Activated T-cell treated with anti-CD3 and anti-CD28 coated beads, Interleukin-2, amount 50 U/mL, for 1 hour (primary cell): ENCODE data around the gene SCN5A.
"Not testable (repeated sequence)": the region's sequence is repeated elsewhere in the genome, so short reads cannot be mapped to it uniquely, and the experiment has no call there.

ENCODE experiments used
- DNase-seq: peaks from one replicate; pipeline ENCODE4 v3.0.0-alpha.2; 2020

SCN5A gene

DNA sequence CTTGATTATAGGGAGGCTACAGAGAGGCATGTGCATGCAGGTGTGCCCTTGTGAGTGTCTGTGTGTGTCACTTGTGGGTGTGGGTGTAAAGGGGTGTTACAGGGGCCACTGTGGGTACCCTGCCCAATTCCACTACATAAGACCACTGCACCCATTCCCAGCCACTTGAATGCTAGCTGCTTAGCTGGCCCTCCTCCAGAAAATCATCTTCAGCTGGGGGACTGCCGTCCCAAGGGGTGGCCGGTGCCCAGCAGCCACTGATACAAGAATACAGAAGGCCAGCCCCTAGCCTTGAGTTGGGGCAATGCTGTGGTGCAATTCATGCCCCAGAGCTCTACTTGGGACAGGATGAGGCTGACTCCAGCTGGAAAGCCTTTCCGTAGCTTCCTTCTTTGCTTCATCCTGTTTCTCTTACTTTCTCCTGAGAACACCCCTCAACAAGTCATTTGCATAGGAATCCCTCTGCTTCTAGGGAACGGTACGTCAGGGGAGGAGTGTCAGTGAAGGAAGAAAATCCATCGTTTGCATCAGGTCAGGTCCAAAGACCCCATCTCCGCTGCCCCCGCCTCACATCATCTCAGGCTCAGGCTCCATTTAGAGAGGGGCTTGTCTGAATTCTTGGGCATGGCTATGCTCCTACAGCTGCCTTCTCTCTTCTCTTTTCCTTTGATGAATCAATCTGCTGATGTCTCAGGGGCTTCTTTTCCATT is 72.0 kb downstream of the SCN5A start:
- DNase-seq: no peak

DNA sequence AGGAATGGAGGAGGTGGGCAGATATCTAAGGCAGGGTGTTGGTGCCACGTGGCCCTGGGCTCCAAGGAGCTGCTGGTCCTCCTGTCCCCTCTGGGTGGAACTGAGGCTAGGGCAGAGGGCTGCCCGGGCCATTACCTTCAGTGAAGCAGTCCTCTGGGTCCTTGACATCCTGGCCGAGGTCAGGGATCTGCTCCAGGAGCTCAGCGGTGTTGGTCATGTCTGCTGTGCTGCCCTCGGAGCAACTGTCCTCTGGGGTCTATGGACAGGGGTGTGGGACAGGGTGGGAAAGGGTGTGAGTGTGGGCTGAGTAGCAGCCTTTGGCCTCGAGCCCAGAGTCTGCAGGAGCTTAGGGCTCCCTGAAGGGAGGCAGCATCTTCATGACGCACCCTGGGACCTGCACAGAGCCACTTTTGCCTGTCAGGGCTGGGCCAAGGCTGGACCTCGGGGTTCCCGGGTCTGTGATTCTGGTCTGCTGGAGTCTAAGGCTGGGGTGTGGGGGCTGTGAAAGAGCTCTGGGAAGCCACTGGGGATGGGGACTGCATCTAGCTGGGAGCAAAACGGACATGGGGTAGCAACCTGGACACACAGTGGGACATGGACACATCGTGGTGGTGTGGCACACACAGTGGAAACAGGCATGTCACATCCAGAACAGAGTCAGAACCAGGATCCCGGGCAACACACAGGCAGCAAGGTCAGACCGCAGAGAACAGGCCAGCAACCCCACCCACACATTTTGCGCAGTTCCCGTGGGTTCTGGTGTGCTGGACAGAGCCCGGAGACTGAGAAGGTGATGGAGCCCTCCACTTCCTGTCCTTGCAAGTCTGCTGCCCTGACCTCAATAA is 72.7 kb downstream of the SCN5A start:
- DNase-seq: no peak

DNA sequence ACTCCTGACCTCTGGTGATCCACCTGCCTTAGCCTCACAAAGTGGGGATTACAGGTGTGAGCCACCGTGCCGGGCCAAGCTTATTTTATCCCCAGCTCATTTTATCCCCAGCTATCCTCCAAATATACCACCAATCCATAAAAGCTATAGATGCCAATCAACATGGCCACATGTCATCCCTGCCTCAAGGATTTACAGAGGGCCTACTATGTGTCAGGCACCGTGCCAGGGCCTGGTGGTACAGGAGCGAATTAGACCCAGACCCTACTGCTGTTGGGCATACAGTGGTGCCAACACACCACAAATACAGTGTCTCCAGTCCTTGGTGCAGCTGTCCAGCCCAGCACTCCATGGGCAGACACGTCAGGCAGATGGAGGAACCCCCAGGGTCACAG is 73.4 kb downstream of the SCN5A start:
- no peak for DNase-seq

DNA sequence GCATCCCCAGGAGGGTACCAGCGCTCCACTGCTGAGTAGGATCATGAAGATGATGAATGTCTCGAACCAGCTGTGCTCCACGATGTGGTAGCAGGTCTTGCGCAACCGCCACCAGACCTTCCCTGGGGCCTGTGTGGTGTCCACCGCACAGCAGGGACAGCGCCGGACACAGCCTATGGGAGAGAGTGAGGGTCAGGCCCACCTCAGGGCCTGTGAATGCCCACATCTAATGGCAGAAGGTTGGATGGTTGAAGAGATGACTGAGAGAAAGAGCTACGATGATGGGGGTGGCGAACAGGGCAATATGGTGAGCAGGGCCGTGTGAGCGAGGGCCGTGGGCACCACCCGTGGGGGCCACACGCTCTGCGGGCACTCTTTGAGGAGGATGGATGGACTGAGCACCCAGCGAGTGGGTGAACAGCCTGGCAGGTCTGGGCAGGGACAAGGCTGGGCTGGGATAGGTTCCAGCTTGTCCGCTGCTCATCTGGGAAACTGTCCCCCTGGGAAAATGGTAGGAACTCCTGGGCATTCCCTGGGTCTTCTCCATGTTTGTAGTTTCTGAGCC is 74.1 kb downstream of the SCN5A start:
- DNase-seq: no peak

DNA sequence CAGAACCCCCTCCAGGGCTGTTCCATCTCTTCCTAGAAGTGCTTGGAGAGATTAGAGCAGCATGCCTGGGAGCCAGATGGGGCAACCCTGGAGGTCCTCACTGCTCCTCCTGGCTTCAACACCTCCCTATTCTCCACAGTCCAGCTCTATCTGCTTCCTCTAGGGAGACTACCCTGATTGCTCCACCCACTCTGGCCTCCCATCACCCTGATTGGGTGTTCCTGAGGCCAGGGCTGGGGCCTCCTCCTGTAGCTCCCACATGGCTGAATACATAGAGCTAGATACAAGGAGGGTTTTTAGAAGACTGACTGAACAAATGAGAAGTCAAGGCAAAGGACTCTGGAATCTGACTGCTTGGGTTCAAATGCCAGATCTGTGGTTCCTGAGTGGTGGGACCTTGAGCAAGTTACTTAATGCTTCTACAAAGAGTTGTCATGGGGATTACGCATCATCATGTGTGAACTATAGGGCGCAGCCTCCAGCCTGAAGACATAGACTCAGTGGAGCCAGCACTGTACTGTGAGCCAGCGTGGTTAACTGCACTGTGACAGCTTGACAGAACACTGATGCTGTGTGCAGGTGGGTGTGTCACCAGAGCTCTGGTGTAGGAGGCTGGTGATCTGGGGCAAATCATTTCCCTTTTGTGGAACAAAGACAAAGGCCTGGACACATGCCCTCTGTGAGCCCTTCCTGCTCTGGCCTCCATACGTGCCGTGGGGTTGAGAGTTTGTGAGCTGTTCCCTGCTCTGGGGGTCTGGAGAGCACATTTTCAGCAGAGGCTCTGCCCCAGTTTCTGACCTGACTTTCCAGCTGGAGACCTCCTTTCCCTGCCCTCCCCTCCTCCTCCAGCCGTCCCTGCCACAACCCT is 74.8 kb downstream of the SCN5A start:
- DNase-seq: no peak

DNA sequence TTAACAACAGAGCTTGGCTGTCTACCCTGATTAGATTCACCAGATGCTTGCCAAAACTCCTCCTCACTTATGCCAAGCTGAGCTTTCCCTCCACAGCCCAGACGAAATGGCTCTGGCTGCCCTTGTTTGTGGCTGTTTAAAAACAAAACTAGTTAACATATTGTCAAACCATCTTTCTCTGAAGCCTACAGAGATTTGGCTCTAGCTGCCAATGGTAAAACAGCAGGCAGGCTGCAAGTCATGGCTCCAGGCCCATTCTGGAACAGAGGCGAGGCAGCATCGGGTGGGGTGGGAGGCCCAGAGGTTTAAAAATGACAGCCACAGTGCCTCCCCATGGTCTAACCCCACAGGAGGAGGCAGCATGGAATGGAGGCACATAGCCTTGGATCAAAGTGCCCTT is 75.9 kb downstream of the SCN5A start:
- DNase-seq: no peak

DNA sequence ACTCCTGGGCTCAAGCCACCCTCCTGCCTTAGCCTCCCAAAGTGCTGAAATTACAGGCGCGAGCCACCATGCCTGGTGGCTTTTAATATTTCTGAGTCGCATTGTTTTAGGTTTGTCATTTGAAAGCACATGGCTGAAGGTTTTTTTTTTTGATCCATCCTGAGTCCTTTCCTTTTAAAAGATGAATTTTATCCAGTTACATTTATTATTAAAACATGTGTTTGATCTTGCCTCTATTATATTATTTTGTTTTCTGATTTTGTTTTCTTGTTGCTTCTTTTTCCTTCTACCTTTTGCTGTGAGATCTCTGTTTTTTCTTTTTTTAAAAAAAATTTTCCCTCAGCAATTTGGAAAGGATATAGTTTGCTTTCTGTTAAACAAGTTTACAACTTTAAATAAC is 76.4 kb downstream of the SCN5A start:
- DNase-seq: no peak

DNA sequence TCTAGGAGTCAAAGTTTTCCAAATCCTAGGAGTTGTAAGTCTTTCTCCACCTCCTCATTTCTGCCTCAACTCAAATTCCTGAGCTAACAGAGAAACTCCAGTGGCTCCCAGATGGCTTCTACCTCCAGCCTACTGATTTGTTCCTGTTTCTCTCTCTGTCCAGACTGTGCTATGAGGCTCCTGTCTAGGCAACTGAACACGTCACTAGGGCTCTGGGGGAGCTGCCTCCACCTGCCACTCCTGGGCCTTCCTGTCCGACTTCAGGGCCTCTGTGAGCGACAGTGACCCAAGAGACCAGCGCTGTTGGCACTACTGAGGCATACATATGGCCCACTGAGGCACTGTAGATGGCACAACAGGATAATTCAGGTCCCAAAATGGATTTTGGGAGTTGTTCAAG is 82.0 kb downstream of the SCN5A start:
- DNase-seq: no peak

DNA sequence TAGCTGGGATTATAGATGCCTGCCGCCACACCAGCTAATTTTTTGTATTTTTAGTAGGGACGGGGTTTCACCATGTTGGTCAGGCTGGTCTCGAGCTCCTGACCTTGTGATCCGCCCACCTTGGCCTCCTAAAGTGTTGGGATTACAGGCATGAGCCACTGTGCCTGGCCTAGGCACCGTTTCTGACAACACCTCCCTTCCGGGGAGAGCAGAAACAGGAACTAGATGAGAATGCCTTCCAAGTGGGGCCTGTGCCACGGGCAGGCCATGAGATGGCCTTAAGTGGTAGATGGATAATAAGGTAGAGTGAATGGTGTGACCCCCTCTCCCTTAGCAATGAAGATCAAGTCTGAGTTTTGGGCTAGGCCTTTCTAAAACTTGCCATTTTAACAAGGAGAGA is 82.7 kb downstream of the SCN5A start:
- not testable (repeated sequence) for DNase-seq

DNA sequence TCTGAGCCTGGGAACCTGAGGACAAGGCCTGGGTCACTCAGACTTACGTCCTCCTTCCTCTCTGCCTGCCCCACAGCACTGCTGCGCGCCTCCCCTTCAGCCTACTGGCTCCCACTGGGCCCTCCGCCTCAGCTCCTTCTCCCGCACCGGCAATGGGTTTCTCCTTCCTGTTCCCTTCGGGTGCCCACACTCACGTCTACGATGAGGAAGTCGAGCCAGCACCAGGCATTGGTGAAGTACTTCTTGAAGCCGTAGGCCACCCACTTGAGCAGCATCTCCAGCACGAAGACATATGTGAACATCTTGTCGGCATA is 83.3 kb downstream of the SCN5A start:
- DNase-seq: no peak

DNA sequence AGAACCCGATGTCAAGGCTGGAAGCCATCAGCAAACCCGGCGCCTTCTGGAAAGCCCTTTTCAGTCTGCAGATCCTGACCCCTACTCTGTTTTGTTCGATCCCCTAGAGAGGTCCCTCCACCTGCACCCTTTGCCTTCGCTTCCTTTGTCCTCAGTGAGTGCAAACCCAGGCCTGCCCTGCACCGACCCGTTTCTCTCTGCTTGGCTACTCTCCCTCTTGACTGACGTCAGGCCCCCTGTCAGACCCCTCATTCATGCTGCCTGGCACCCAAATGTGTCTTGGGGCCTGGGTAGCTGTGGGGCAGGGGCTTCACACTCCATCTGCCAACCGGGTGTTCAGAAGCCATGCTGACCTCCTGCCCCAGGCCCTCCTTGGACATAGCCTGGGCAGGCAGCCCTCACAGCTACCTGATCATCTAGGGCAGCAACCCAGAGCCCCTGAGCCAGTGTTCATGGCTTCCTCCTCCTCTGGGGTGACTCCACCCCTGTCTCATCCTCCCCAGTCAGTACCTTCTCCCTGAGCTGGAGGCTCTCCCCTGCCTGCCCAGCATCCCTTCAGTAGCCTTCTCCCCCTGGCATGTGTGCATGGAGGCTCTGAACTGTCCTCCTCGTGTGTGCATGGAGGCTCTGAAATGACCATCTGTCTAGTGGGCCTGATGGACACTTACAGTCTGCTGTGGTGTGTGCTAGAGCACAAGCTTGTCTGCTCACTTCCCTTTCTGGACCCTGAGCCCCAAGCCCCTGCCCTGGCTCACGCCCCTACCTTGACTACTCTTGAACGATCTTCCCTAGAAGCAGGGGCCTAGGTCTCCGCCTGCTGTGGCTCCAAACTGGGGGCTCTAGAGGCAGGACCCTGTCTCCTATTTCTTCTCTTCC is 83.9 kb downstream of the SCN5A start:
- DNase-seq: no peak

DNA sequence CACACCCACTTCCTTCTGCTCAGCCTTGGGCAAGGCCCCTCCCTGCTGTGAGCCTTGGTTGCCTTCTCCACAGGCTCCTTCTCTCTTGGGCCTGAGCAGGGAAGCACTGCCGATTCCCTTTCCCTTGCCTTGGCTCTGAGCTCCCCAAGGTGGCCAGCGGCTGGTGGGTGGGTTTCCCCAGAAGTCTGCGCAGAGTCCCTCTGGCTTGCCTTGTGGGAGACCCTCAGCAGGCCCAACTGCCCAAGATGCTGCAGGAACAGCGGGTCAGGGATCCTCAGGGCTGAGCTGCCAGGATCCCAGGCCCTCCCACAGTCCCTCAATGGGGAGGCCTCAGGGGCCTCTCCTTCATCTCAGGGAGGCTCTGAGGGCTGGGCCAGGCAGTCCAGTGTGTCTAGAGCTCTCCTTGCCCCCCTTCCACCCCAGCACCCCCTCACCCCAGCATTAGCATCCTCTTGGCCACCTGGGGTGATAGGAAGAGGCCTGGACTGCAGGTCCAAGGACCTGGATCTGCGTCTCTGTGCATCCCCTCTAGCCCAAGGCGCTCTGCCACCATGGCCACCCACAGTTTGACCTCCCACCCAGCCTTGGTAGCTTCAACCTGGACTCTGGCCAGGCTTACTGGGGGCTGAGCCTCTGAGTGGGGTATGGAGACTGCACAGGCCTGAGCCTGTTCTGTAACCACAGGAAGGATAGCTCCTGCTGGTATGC is 84.7 kb downstream of the SCN5A start:
- DNase-seq: no peak

DNA sequence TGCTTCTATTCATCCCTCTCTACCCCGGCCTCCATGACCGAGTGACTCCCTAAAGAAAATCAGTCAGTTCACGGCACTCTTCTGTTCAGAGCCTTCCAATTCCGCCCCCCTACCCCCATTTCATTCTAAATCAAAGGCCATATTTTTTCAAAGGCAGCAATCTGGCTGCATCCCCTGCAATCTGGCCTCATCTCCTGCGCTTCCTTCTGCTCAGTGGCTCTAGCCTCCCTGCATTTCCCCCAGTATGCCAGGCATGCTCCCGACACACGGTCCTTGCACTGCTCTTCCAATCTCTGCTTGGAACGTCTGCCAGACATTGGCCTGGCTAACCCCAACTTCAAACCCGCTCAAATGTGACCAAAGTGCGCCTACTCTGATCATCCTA is 85.6 kb downstream of the SCN5A start:
- DNase-seq: no peak

DNA sequence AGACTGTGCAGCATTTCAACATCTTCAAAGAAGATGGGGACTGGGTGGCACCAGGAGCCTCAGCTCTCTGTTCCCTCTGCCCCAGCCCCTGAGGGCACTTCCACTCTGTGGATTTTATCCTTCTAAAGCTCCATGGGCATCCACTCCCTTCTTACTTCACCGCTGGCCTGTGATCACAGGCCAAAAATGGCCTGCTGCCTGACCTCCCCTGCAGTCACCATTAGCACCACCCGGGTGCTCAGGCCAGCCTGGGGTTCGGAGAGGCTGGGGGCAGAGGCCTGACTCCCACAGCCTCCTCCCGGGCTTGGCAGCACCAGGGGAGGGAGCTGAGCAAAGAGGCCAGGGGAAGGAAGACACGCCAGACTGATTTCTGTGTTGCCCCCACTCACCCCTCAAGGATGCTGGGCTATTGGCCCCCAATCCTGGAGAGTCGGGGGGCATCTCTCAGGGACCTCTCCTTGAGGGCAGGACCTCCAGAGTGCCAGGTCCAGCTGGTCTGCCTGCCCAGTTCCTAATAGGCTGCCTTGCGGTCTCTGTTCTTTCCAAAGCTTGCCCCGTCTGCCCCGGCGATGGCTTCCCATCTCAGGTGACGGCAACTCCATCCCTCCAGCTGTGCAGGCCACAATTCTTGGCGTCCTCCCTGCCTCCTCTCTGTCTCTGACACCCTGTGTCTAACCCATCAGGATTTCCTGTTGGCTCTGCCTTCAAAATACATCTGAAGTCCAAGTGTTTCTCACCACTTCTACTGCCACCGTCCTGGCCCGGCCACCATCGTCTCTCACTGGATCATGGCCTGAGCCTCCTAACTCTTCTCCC is 86.2 kb downstream of the SCN5A start:
- DNase-seq: no peak

DNA sequence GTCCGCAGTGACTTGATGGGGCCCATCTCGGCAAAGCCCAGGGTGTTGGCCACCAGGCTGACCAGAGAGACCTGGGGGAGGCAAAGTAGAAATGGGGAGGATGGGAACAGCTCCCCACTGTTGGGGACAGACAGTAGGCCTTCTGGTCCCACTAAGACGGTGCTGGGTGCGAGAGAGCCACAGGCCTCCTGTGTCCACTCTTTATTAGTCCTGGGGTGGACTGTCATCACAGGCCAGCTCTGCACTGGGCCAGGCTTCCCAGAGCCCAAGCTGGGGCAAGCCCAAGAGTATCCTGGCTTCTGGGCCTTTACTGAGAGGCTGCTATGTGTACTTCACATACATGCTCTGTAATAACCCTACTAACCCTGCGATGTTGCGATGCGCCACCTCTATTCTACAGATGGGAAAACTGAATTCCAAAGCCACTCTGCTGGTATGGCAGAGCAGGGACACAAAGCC is 87.0 kb downstream of the SCN5A start:
- no peak for DNase-seq

DNA sequence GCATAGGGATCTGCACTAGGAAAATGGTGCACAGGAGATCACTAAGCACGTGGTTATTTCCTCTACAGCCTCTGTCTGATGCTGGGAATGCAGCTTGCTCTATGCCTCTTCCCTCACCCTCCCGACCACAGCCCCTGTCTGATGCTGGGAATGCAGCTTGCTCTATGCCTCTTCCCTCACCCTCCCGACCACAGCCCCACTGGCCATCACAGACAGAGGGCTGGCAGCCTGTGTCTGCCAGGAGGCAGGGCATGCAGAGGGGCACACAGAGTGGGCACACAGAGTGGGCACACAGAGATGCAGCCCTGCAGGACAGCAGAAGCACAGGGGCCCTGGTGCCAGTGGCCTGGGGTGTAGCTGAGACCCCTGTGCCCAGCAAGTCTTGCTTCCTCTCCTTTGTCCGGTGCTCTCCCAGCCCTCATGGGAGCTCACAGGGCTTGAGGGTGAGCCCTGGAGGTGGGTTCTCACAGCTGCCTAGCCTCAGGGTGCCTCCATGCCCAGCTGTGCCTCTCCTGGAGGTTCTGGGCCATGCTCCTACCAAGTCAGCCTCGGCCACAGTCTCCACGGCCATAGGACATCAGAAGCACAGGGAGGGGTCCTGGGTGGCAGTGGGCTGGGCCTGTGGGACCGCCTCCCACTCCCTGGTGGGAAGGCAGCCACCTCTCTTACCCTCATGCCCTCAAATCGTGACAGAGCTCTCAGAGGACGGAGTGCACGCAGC is 87.6 kb downstream of the SCN5A start:
- no peak for DNase-seq

DNA sequence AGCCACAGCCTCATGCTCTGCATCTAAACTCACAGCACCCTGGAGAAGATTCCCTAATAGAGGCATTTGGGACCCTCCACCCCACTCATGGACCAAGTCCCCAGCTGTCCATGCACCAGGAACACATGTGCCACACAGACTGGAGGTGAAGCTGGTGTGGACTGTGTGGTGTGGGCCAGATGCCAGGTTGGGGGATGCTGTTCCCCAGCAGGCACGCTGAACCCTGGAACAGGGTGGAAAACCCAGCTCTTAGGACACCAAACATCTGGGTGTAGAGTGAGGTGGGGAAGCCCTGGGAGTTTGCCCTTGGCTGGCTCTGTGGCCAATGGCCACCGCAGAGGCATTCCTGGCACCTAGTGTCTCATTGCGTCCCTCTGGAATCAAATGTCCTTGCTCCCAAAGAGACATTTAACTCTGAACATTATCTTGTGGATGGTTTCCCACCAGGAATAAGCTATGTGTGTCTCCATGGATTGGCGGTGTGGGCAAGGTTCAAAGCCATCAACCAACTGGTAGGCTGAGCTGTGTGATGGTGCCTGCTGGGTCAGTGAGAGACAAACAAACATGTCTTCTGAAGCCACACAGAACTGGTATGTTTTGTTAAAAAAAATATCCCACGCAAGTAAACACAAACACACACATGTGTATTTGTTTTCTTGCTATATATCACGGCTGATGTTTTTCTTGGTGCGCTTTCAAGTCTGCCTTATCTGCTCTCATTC is 88.3 kb downstream of the SCN5A start:
- DNase-seq: no peak

DNA sequence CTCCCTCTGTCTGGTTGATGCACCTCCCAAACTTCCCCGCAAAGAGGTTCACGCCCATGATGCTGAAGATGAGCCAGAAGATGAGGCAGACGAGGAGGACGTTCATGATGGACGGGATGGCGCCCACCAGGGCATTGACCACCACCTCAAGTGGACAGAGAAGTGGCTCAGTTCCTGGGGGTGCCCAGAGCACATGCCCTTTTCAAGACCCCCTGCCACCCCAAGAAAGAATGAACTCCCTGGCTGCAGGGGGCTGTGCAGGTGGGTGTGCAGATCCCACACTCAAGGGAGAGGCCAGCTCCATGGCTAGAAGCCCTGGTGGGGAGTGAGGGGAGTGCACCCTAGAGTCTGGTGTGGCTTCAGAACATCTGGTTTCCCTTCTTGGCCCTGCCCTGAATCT is 89.2 kb downstream of the SCN5A start:
- DNase-seq: no peak

DNA sequence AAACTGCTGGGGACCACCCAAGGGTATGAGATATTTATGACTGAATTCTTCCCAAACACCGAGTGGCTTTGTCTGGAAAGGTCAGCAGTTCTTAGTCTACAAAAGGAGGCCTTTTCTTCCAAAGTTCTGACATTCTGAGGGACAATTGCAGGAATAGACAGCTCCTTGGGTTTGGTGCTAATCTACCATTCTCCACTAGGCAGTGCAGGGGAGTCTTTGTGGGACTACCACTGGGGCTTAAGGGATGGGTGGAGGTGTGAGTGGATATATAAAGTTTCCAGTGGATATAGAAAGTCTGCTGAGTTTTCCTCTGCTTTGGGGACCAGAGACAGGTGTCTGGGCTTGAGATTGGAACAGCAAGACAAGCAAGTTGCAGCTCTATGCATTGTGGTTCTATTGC is 90.6 kb downstream of the SCN5A start:
- DNase-seq: no peak
